ENCODE results near the gene FRAS1.

DNA sequence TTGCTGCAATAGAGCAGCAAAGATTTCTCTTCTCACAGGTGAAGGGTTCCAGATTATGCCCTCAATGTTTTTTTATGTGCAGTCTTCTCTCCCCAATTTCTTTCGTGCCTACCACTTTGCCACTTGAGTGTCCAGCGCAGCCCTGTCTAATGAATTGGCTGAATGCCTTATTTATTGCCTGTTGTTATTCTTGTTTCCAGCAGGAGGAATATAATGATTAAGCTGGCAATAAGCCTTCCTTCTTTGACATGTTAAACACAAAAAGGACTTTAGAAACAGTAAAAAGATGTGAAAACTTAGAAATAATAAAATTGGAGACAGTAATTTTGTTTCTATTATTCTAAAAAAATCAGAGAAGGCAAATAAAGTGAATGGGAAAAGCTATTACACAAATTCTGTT, 34.6 kb upstream of the FRAS1 start:
- TF ChIP-seq GATA3 (IDR thresholded peaks at IDR 0.05; ENCODE audit: low read depth, low read length) (no peak), GATA2 (IDR thresholded peaks at IDR 0.05; ENCODE audit: low read depth, low read length) (no peak)
